GM23338 (cell line): ENCODE results near the gene MBLAC1. TPM values are rescaled to one million over a fixed set of nuclear protein-coding genes. Genes with fewer than 3 reads are reported as not detected.
A peak's percentile ranks its signal among the peaks of the same experiment; 100 is the strongest.

Experiments used
- ATAC-seq: fragments of 200-7000 bp; cut with Tn5 transposase; 3 replicates; pipeline ENCODE4 v1.9.1; 2020
- DNase-seq: peaks from one replicate; pipeline ENCODE4 v3.0.0-alpha.2; 2015; ENCODE audit warnings: low spot score
- H2AFZ ChIP-seq: fragments of 200-600 bp; sonication (generic); 2 replicates; pipeline ENCODE4 v1.8.0; 2016; ENCODE audit warnings: antibody characterized with exemption, mild to moderate bottlenecking, moderate library complexity
- H3F3A ChIP-seq: fragments of 200-600 bp; sonication (generic); replicated peaks from 2 replicates; pipeline ENCODE4 v1.8.0; 2017; ENCODE audit warnings: antibody characterized with exemption, mixed run types, low read depth
- H3K27ac ChIP-seq: fragments of 200-600 bp; sonication (generic); 2 replicates; pipeline ENCODE4 v1.6.1; 2016; ENCODE audit warnings: low read depth
- H3K27me3 ChIP-seq: fragments of 200-600 bp; sonication (generic); 2 replicates; pipeline ENCODE4 v1.8.0; 2016; ENCODE audit warnings: mild to moderate bottlenecking, mixed run types, moderate library complexity; ENCODE audit not compliant: insufficient read depth
- H3K36me3 ChIP-seq: fragments of 200-600 bp; sonication (generic); 2 replicates; pipeline ENCODE4 v1.8.0; 2016; ENCODE audit warnings: mild to moderate bottlenecking; ENCODE audit not compliant: insufficient read depth
- H3K4me1 ChIP-seq: fragments of 200-600 bp; sonication (generic); 2 replicates; pipeline ENCODE4 v1.8.0; 2016; ENCODE audit warnings: mild to moderate bottlenecking, moderate library complexity; ENCODE audit not compliant: insufficient read depth
- H3K4me2 ChIP-seq: fragments of 200-600 bp; sonication (generic); 2 replicates; pipeline ENCODE4 v1.7.1; 2017; ENCODE audit warnings: mixed run types
- H3K4me3 ChIP-seq: fragments of 200-600 bp; sonication (generic); 2 replicates; pipeline ENCODE4 v1.6.1; 2016; ENCODE audit warnings: mixed run types
- H3K79me2 ChIP-seq: fragments of 200-600 bp; sonication (generic); replicated peaks from 2 replicates; pipeline ENCODE4 v1.8.0; 2017; ENCODE audit warnings: mild to moderate bottlenecking; ENCODE audit not compliant: insufficient read depth
- H3K9me2 ChIP-seq: fragments of 200-600 bp; sonication (generic); 2 replicates; pipeline ENCODE4 v1.8.0; 2017; ENCODE audit not compliant: insufficient read depth
- H4K20me1 ChIP-seq: fragments of 200-600 bp; sonication (generic); replicated peaks from 2 replicates; pipeline ENCODE4 v1.8.0; 2017; ENCODE audit warnings: mild to moderate bottlenecking; ENCODE audit not compliant: insufficient read depth
- H3K27ac Mint-ChIP-seq: 2 replicates; pipeline ENCODE4 v1.8.0; 2020; ENCODE audit warnings: inconsistent platforms, mild to moderate bottlenecking, moderate library complexity, mixed read lengths
- H3K27me3 Mint-ChIP-seq: 3 replicates; pipeline ENCODE4 v1.8.0; 2022; ENCODE audit warnings: low read depth, mild to moderate bottlenecking, moderate library complexity, mixed read lengths, inconsistent platforms; ENCODE audit not compliant: insufficient read depth, poor library complexity
- H3K36me3 Mint-ChIP-seq: 3 replicates; pipeline ENCODE4 v1.8.0; 2021; ENCODE audit warnings: low read depth, mild to moderate bottlenecking, inconsistent platforms, moderate library complexity, mixed read lengths
- H3K4me1 Mint-ChIP-seq: 3 replicates; pipeline ENCODE4 v1.8.0; 2020; ENCODE audit warnings: mild to moderate bottlenecking, inconsistent platforms, mixed read lengths
- H3K4me3 Mint-ChIP-seq: 3 replicates; pipeline ENCODE4 v1.8.0; 2021; ENCODE audit warnings: moderate library complexity, mild to moderate bottlenecking, inconsistent platforms, mixed read lengths
- H3K9me3 Mint-ChIP-seq: 3 replicates; pipeline ENCODE4 v1.8.0; 2020; ENCODE audit warnings: moderate library complexity, mild to moderate bottlenecking, inconsistent platforms, mixed read lengths
- CREB1 ChIP-seq: fragments of 250-450 bp; sonication (Bioruptor Pico); IDR thresholded peaks from 2 replicates; pipeline ENCODE4 v1.5.0; 2020; ENCODE audit warnings: low read depth, mild to moderate bottlenecking, moderate library complexity
- CTCF ChIP-seq, 2 experiments: fragments of 200-600 bp in 1 of 2; sonication (generic) in 1 of 2; conservative IDR thresholded peaks; 2 replicates each; pipeline versions ENCODE4 v1.5.1 to v1.6.1; 2016 to 2017; ENCODE audit warnings: antibody characterized with exemption in 2 of 2, low read depth in 2 of 2, mild to moderate bottlenecking in 2 of 2, moderate library complexity in 1 of 2
- ETS1 ChIP-seq: IDR thresholded peaks from 2 replicates; pipeline ENCODE4 v1.6.1; 2016; ENCODE audit warnings: antibody characterized with exemption
- EZH2 ChIP-seq: fragments of 200-600 bp; sonication (generic); IDR thresholded peaks from one replicate; pipeline ENCODE4 v1.8.0; 2017; ENCODE audit warnings: antibody characterized with exemption, mild to moderate bottlenecking, low read depth; ENCODE audit not compliant: unreplicated experiment
- EZH2phosphoT487 ChIP-seq: fragments of 200-600 bp; sonication (generic); IDR thresholded peaks from one replicate; pipeline ENCODE4 v1.8.1; 2018; ENCODE audit warnings: antibody characterized with exemption; ENCODE audit not compliant: unreplicated experiment
- JUNB ChIP-seq: IDR thresholded peaks from one replicate; pipeline ENCODE4 v1.6.1; 2016; ENCODE audit warnings: antibody characterized with exemption; ENCODE audit not compliant: unreplicated experiment
- NANOG ChIP-seq: IDR thresholded peaks from 2 replicates; pipeline ENCODE4 v1.6.1; 2016; ENCODE audit warnings: antibody characterized with exemption, borderline replicate concordance
- POLR2AphosphoS5 ChIP-seq: IDR thresholded peaks from 2 replicates; pipeline ENCODE4 v1.6.1; 2016; ENCODE audit warnings: antibody characterized with exemption, low read depth
- REST ChIP-seq: IDR thresholded peaks from one replicate; pipeline ENCODE4 v1.6.1; 2018; ENCODE audit warnings: antibody characterized with exemption; ENCODE audit not compliant: unreplicated experiment
- STAT1 ChIP-seq: IDR thresholded peaks from one replicate; pipeline ENCODE4 v1.6.1; 2016; ENCODE audit warnings: antibody characterized with exemption; ENCODE audit not compliant: unreplicated experiment
- ZNF114 ChIP-seq: fragments of 250-450 bp; sonication (Bioruptor Pico); IDR thresholded peaks from 2 replicates; pipeline ENCODE4 v1.5.0; 2020; ENCODE audit warnings: mild to moderate bottlenecking, moderate library complexity
- ZNF331 ChIP-seq: fragments of 250-450 bp; sonication (Bioruptor Pico); IDR thresholded peaks from 2 replicates; pipeline ENCODE4 v1.5.0; 2020; ENCODE audit warnings: low read depth, mild to moderate bottlenecking, moderate library complexity
- ZNF462 ChIP-seq: fragments of 250-450 bp; sonication (Bioruptor Pico); IDR thresholded peaks from 2 replicates; pipeline ENCODE4 v1.5.0; 2020; ENCODE audit warnings: mild to moderate bottlenecking, moderate library complexity
- polyA plus RNA-seq: library from polyadenylated mRNA; unstranded; fragments of >200 nt; fragmentation: Nextera tagmentation; extraction: Ambion mirVana; gene quantifications from 2 replicates; pipeline ENCODE4 v1.2.1, GENCODE V29; 2016
- total RNA-seq: library from RNA; depleted of rRNA; stranded (reverse); fragments of >200 nt; shearing (Covaris generic); gene quantifications from 2 replicates; pipeline ENCODE4 v1.2.3, GENCODE V29; 2014

The MBLAC1 gene
- total and polyA plus RNA-seq, 2 experiments from 2014 or later: 2.7 to 5.7 TPM

GRCh38 chr7:100170101-100170897, 43.5 kb downstream of the MBLAC1 start:
- H3K4me2 ChIP-seq: peak overlapping the region; percentile 90
- H3K9me2 ChIP-seq: no peaks in the 10 kb centered on the region
- no peak overlapping the region for H2AFZ ChIP-seq
- TF ChIP-seq EZH2 (no peak), NANOG (no peak), POLR2AphosphoS5 (no peak), CTCF (conservative IDR thresholded peaks at IDR 0.05; ENCODE audit: low read depth in 2 of 2) (no peak), ZNF114 (no peak), STAT1 (no peak), JUNB (no peak), CREB1 (CRISPR knock-in tag) (no peak), ZNF331 (CRISPR knock-in tag) (no peak), ZNF462 (no peak), REST (no peak), EZH2phosphoT487 (no peak), ETS1 (no peak)
- peaks cover 28% of the 10 kb centered on the region for H3F3A ChIP-seq
- no peaks in the 10 kb centered on the region; the same call in 1 of the 2 replicates for H3K79me2 ChIP-seq
- Mint-ChIP-seq H3K4me3 (peak overlapping the region; percentile 62), H3K9me3 (no peaks in the 10 kb centered on the region; the same call in 2 of the 3 replicates), H3K27ac (no peak overlapping the region), H3K4me1 (peaks cover 55% of the 10 kb centered on the region), H3K27me3 (peaks cover 42% of the 10 kb centered on the region), H3K36me3 (peaks cover 19% of the 10 kb centered on the region)
- peaks cover 35% of the 10 kb centered on the region for H3K4me1 ChIP-seq
- no peak overlapping the region for H3K27ac ChIP-seq
- ATAC-seq (no peak), DNase-seq (no peak)
- H3K4me3 ChIP-seq: peak overlapping the region; percentile 73
- peaks cover 7% of the 10 kb centered on the region; the same call in 1 of the 2 replicates for H4K20me1 ChIP-seq
- H3K36me3 ChIP-seq: peaks cover 4% of the 10 kb centered on the region; the same call in 1 of the 2 replicates
- H3K27me3 ChIP-seq: peaks cover 16% of the 10 kb centered on the region
